Stimulated activated CD4-positive, alpha-beta T cell treated with anti-CD3 and anti-CD28 coated beads, Interleukin-15, amount 100 ng/mL, for 1 hour (primary cell): ENCODE results near the gene NOD1.
"Not testable (repeated sequence)": the region's sequence is repeated elsewhere in the genome, so short reads cannot be mapped to it uniquely, and the experiment has no call there.

Experiments used
- DNase-seq, 2 donors: peaks; one replicate each; pipeline ENCODE4 v3.0.0-alpha.2; 2020; ENCODE audit warnings: low read depth in 1 of 2, low spot score in 1 of 2

NOD1 gene

DNA sequence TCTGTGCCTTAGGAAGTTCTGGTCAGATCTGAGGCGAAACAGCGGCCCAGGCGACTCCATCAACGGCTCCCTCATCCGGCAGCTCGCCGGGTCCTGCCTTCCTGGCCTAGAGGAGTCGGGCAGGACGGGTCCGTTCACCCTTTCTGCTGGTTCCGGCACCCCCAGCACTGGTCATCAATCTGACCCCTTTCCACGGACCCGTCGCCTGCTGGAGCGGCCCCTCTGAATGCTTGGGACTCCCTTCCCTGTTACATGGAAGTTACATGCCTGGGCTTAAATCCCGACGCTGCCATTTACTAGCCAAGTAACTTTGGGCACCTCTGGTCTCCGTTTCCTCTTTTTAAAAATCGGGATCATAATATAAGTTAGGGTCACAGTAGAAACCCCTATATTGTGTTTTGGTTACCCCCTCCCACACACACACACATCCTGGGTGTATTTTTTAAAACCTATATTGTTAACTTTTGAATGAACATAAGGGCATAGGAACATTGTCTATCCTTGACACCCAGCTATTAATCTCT lies 26.7 kb upstream of the NOD1 start:
- DNase-seq = no peak

DNA sequence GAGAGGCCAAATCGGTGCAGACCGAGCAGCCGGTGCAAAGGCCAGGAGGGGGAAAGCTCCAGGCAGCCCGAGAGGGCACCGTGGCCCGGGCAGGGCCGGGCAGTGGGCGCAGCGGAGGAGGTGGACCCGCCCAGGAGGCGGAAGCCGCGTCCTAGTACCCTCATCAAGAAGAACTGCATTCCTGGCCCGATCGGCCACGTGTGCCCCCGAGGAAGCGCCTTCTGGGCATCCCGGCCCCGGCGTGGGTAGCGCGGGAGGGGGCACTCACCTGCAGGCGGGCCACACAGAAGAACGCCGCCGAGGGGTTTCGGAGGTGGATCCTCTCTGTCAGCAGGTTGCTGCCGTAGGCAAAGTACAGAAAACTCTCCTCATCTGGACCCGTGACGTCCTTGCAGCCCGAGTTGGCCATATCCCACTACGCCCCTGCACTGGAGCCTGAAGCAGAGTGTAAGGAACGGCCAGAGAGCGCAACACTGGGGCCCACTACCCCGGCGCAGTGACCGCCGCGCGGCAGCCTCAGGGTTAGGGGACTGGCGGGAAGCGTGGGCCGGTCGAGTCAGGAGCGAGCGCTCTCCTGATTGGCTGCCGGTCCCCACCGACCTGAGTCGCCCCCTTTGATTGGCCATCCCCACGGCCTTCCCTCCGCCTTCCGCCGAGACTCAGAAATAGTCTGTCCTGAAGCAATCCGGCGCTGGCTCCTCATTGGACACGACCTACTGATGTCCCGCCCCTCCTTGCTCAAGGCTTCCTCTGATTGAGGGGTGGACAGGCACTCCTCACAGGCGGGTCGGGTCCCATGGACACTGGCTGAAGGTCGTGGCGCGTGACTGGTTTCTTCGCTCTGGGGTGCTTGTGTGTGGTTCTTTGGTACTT lies 26.0 kb upstream of the NOD1 start, which contains the start of gene GGCT:
TSS of gene GGCT (minus strand) at position 529 of the 873 bp plus-strand sequence. CDS start at position 409, 120 bp downstream.
- DNase-seq = peak; percentile 91 to 93

DNA sequence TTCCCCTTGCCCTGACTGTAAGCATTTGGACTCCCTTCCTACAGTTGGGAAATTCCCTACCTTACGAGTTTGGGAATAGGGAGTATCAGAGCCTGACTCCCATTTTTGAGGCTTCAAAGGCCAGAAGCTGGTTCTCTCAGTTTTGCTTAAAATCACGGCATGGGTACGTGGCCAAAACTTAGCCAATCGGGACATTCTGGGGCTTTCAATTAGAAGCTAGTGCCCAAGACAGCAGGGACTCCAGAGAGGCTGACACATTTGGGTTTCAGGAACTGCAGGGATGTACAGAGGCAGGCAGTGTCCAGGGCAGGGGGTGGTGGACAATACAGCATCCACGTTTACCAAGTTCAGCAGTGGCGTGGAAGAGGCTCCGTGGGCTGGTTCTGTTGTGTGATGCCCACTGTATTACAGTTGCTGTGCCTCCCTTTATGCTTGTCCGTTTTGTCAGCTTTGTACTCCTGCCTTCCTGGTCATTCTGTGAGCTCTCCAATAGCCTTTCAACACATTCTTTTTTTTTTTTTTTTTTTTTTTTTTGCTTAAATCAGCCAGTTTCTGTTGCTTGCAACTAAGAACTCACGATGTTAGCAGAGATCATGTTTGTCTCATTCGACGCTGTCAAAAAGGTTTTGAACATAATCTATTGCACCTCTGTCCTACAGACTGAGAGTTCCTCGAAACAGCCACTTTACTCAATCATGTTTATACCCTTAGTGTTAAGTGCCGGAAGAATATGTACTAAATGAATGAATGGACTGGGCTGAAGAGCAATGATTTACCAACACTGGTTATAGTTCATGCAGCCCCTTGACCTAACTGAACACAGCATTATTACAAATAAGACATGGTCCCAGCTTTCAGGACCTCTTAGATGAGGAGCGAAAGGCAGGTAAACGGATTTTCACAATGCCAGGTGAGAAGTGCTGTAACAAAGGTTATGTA lies 25.0 kb upstream of the NOD1 start:
- DNase-seq = no peak

DNA sequence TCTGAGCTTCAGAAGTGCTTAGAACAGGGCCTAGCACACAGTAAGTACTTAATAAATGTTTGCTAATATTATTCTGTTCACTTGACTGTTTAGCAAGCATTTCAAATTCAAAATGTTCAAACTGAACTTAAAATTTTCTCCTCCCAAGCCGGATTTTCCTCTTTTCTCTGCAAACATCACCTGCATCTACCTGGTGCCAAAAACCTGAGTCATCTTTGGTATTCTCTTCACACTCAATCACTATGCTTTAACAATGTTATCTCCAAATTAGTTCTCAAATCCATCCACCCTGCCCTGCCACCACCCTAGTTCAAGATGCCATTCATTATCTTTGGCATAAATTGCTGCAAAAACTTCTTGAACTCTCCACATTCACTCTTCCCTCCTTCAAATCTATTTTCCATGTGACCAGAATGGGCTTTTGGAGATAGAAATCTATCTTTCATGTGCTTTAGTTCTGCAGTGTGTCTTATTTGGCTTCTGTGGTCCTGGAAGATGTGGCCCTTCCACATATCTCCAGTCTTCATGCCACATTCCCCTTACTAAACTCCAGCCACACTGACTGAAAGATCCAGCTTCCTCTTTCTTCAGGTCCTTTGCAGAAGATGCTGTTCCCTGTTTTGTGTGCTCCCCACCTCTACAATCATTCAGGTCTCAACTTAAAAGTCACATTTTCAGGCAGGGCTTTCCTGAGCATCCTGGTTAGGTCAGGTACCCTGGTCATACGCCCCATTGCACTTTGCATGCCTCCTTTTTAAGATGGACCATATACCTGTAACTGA lies 24.1 kb upstream of the NOD1 start:
- no peak for DNase-seq

DNA sequence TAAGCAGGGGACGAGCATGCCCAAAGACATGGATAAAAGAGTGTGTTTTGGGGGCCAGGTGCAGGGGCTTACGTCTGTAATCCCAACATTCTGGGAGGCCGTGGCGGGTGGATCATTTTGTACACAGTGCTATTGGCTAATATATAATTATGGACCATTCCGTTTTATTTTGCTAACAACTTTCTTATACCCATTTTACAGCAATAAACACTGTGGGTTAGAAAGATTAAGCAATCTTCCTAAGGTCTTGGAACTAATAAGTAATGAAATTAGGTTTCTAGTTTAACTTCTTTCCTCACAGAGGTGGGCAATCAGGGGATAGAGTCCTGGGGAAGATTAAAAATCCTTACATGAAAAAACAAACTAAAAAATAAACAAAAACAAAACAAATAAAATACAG lies 22.7 kb upstream of the NOD1 start:
- no peak for DNase-seq

DNA sequence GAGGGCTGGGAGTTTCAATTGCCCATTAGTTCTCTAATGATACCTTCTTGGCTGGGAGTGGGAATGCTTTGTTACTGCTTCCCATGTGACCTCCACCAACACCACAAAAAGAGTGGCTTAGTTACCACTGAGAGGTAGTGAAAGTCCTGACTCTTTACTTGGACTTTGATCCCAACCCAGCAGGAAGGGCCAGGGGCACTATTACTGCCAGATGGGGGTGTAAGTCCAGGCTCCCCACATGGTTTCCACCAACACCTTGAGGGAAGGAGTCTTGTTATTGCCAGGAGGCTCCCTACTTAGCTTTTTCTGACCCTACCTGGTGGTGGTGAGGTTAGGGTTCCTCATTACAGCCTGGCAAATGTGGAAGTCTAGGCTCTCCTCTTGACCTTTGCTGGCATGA lies 14.6 kb upstream of the NOD1 start:
- no peak for DNase-seq

DNA sequence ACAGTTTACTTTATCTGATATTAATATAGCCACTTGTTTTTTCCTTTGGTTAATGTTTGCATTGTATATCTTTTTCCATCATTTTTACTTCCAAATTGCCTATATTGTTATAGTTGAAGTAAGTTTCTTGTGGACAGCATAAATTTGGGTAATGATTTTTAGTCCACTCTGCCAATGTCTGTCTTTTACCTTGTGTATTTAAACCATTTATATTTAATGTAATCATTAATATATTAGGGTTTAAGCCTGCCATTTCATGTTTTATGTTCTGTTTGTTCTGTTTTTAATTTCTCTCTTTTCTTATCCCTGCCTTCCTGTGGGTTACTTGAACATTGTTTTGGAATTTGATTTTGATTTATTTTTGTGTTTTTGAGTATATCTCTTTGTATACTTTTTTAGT lies 12.8 kb upstream of the NOD1 start:
- DNase-seq = no peak

DNA sequence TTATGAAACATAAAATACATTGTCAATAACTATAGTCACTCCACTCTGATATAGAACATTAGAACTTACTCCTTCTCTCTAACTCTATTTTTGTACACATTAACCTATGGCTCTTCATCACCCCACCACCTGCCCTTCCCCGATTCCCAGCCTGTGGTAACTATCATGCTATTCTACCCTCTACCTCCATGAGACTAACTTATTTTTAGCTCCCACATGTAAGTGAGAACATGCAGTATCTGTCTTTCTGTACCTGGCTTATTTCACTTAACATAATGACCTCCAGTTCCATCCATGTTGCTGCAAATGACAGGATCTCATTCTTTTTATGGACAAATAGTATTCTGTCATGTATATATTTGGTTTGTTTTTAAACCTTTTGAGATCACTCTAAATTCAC lies 8.8 kb upstream of the NOD1 start:
- DNase-seq = no peak

DNA sequence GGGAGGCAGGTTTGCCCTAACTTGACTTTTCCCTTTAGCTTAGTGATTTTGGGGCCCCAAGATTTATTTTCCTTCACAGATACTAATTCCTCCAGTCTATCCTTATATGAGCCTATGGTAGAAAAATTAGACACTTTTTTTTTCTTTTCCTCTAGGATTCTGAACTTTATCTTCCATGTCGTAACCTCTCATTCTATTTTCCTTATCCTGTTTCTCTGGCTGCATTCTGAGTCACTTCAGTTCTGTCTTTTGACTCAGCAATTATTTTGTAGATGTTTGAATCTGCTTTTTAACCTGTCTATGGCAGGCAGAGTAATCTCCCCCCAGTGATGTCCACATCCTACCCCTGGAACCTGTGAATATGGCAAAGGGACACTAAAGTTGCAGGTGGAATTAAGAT lies 7.1 kb upstream of the NOD1 start:
- no peak for DNase-seq

DNA sequence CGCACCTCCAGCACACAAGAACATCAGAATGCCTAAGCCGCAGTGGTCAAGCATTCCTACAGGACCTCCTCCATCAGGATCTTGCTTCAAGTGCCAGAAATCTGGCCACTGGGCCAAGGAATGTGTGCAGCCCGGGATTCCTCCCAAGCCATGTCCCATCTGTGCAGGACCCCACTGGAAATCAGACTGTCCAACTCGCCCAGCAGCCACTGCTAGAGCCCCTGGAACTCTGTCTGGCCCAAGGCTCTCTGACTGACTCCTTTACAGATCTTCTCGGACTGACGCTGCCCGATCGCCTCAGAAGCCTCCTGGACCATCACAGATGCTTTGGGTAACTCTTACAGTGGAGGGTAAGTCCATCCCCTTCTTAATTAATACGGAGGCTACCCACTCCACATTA lies 2.8 kb upstream of the NOD1 start:
- DNase-seq = not testable (repeated sequence)

DNA sequence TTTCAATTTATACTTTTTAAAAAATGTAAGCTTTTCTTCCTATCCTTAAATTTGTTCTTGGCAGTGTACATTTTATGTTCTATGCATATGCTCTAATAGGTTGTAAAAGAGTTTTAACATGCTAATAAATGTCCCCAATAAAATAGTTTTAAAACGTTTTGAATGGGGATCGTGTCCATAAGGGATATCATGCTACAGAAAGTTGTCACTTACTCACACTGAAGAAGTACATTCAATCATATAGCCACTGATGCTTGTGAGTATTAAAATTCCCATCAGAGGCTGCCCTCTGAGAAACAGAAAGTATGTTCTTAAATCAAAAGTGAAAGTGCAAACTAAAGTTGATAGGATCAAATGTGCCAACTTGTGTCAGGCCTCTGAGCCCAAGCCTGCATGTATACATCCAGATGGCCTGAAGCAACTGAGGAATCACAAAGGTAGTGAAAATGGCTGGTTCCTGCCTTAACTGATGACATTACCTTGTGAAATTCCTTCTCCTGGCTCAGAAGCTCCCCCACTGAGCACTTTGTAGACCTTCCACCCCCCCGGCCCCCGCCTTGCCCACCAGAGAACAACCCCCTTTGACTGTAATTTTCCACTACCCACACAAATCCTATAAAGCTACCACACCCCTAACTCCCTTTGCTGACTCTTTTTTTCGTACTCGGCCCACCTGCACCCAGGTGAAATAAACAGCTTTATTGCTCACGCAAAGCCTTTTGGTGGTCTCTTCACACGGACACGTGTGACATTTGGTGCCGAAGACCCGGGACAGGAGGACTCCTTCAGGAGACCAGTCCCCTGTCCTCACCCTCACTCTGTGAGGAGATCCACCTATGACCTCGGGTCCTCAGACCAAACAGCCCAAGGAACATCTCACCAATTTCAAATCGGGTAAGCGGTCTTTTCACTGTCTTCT lies 877 bp upstream of the NOD1 start:
- no peak for DNase-seq

DNA sequence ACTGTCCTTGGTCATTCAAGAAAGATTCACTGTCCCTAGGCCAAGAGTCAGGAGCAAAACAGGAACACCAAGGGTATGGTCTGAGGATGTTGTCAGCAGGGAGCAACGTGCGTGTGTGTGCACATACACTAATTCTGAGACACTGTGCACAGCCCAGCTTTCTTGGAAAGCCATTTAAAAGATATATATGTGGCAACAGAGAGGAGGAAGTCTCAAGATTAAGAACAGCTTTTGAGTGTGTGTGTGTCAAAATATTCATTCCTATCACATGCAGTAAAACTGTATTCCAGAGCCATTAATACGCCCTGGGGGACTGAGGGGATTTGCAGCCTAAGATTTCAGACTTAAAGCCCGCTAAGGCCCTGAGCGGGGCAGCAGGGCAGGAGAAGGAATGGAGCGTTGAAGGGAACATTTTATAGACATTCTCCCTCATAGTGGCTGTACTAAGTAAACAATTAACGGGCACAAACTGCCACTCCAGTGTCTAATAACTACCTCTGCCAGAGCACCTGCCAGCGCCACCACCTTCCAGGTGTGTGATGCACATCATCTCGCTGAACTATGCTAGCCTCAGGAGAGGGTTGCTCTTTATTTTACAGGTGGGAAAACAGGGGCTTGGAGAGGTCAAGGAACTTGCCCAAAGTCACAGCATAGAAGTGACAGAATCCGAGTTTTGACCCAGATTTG lies 2.0 kb downstream of the NOD1 start:
- DNase-seq = no peak

DNA sequence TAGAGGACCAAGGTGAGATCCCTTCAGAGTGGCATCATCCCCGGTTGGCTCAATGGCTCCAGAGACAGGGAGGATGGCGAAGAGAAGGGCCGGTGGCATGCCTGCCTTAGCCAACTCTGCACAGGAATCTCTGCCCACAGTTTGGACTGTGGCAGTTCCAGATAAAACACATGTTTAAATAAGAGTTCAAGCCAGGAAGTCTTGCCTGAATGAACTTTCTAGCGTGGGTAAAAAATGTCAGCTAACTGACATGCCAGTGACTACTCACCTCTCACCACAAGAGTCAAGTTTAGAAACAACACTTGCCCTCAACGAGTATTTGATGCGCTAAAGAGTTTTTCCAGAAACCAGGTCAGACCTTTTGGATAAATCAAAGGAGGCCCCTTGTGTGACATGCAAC lies 3.0 kb downstream of the NOD1 start:
- no peak for DNase-seq

DNA sequence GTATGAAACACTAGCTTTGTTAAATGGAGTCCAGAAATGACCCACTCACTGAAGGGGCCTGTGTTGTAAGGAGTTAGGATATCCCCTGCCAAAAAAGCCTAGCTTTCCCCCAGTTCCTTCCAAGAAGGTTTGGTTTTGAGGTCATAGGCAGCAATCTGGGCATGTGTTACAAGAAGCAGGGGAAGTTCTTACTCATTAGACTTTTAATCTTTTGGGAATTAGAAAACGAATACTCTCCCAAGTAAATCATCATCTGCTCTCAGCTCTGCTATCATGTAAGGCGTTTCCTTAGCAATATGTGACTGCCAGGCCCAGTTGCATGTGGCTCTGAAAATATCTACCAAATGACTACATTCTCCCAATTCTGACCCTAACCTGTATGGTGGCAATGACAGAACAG lies 3.7 kb downstream of the NOD1 start:
- DNase-seq = no peak

DNA sequence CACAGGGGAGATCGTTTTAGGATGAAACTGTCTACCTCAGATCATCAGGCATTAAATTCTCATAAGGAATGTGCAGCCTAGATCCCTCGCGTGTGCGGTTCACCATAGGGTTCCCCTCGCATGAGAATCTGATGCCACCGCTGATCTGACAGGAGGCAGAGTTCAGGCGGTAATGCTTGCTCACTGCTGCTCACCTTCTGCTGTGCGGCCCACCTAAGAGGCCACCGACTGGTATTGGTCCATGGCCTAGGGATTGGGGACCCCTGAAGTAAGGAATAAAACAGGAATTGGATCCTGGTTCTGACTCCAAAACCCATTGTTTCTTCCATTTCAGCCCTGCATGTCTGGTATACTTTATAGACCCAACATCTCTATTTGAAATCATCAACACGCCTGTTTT lies 4.1 kb downstream of the NOD1 start:
- DNase-seq = no peak

DNA sequence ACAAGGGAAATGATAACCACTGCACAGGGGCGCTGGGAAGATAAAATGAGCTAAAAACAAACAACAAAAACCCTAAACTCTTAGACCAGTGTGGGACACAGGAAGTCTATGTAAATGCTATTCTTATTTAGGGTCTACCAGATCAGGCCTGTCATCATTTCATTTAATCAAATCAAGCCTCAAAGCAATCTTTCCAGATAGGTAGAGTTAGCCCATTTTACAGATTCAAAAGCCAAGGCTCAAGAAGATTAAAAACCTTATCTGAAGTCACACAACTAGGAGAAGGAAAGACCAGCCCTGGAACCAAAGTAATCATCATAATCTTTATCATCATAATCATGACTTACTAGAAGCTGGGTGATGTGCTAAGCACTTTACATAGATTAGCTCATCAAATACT lies 4.7 kb downstream of the NOD1 start:
- no peak for DNase-seq

DNA sequence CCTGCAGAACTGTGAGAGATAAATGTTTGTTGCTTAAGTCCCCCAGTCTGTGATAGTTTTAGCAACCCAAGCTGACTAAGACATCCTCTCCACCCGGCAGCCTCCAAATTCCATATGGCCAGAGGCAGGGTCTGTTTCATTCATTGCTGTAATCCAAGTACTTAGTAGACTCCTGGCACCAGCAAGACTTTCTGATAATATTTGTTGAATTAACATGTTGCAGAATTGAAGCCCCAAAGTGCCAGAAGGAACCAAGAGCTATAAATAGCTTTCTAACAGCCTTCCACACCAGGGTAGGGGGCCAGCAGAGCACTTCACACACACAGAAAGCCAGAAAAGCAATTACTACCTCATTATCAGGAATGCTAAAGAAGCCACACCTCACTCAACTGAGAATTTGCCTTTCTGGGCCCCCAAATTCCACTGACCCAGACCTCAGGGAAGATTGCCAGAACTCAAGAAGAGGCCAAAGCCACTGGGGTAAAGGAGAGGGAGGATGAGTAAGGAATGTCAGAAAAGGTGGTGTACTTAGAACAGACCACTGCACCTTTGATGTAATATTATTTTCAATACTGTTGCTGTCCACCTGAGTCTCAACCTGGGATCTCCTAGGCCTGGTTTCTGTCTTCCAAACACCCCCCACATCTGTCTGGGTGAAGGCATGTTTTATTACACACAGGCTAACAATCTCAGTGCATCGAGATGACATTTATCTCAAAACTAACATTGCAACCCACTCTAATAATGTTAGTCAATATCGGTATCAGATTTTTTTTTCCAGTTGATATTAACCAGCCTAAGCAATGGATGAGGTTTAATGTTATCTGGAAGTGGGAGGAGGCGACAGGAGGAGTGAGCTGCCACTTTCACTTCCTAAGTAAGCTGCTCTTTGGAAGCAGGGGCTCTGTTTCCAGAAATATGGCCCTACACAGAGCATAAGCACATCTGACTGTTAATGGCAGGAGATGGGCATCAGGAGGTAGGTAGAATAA lies 5.5 kb downstream of the NOD1 start:
- DNase-seq = no peak

DNA sequence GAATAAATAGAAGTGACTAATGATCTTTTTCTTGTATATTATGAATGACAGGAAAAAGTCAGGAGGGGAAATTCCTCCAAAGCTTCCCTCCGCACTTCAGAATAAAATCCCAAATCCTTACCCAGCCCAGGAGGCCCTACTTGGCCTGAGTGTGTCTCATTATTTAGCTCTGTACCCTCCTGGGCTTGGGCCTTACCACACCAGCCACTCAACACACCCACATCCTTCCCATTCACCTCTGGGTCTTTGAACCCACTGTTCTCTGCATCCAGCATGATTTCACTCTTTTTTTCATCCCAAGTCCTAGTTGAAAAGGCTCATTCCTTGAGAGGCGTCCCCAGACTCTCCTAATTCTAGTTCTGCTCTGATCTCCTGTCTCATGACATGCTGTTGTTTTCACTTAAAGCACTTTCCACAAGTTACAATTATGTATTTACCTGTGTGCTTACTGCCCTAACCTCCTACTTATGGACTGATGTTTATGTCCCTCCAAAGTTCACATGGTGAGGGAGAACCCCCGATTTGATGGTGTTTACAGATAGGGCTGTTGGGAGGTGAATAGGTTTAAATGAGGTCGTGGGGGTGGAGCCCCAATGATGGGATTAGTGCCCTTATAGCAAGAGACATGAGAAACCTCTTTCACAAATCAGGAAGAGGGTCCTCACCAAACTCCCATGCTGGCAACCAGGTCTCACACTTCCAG lies 6.4 kb downstream of the NOD1 start:
- no peak for DNase-seq
